Endothelial cell of umbilical vein (primary cell): ENCODE results near the gene MINDY2.

ENCODE experiments used
- CTCF ChIP-seq, 2 donors: IDR thresholded peaks; 1 replicate in 1 of 2; 2 replicates in 1 of 2; pipeline ENCODE4 v1.5.1; 2011; ENCODE audit warnings: low read length in 2 of 2, mild to moderate bottlenecking in 2 of 2, moderate library complexity in 2 of 2, control low read depth in 1 of 2, inconsistent platforms in 1 of 2, low read depth in 1 of 2; ENCODE audit not compliant: insufficient read depth in 1 of 2; ENCODE audit errors: extremely low read depth in 1 of 2
- EZH2 ChIP-seq: IDR thresholded peaks from 2 replicates; pipeline ENCODE4 v1.6.1; 2012; ENCODE audit warnings: borderline replicate concordance, low read depth, mild to moderate bottlenecking, moderate library complexity, low read length, inconsistent platforms; ENCODE audit not compliant: severe bottlenecking
- GATA2 ChIP-seq: IDR thresholded peaks from 2 replicates; pipeline ENCODE4 v1.7.0; 2011; ENCODE audit warnings: low read depth, mild to moderate bottlenecking, moderate library complexity, mixed read lengths, low read length; ENCODE audit not compliant: insufficient read length, insufficient read depth
- POLR2A ChIP-seq: IDR thresholded peaks from 2 replicates; pipeline ENCODE4 v1.6.1; 2012; ENCODE audit warnings: low read depth, mild to moderate bottlenecking, control low read depth, low read length
- POLR2AphosphoS5 ChIP-seq: IDR thresholded peaks from 2 replicates; pipeline ENCODE4 v1.6.1; 2012; ENCODE audit warnings: low read depth, mild to moderate bottlenecking, control low read depth, low read length, moderate library complexity; ENCODE audit not compliant: insufficient read depth
- TF ChIP-seq, protein P1 (sequence below): IDR thresholded peaks from 2 replicates; pipeline ENCODE4 v1.6.1; 2011; ENCODE audit not compliant: insufficient read depth, insufficient read length

DNA sequence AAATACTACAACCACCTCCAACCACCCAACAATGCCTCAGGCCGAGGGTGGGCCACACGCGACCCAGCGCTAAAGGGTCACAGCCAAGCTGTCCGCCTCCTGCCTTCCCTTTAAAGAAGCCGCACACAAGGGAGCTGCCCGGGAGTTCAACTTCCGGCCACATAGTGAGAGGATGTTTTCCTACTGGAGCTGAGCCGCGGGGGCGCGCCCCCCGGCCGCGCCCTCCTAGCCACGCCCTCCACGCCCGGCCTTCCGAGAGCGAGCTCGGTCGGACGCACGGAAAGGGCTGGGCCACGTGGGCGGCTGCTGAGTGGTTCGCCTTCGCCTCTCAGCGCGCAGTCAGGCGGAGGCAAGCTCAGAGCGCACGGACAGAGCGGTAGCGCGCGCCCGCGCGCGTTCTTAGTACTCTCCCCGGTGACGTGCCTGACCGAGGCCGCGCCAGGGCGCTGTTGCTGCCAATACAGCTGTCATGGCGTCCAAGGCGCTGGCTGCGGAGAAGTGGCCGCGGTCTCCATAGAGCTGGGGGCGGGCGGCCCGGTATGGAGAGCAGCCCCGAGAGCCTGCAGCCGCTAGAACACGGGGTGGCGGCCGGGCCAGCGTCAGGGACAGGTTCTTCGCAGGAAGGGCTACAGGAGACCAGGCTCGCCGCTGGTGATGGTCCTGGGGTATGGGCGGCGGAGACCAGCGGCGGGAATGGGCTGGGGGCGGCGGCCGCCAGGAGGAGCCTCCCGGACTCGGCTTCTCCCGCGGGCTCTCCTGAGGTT, at the start of gene MINDY2:
- TF ChIP-seq, protein P1, sequence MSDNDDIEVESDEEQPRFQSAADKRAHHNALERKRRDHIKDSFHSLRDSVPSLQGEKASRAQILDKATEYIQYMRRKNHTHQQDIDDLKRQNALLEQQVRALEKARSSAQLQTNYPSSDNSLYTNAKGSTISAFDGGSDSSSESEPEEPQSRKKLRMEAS, result peak; percentile 98
- TF ChIP-seq POLR2AphosphoS5 (no peak), CTCF (IDR thresholded peaks at IDR 0.05; ENCODE audit: extremely low read depth in 1 of 2, insufficient read depth in 1 of 2, low read depth in 1 of 2, low read length in 2 of 2) (peak; percentile 12 to 44), POLR2A (peak; percentile 71), EZH2 (no peak), GATA2 (no peak)
